HG03025 (cell line): Measurements from ENCODE around the gene OSBPL3.
A peak's percentile ranks its signal among the peaks of the same experiment; 100 is the strongest.

ENCODE experiments used
- ATAC-seq: cut with Tn5 transposase; IDR thresholded peaks from one replicate; pipeline ENCODE4 v1.9.1; 2021; ENCODE audit warnings: mild to moderate bottlenecking, moderate library complexity; ENCODE audit not compliant: unreplicated experiment, low FRiP score

The OSBPL3 gene

DNA sequence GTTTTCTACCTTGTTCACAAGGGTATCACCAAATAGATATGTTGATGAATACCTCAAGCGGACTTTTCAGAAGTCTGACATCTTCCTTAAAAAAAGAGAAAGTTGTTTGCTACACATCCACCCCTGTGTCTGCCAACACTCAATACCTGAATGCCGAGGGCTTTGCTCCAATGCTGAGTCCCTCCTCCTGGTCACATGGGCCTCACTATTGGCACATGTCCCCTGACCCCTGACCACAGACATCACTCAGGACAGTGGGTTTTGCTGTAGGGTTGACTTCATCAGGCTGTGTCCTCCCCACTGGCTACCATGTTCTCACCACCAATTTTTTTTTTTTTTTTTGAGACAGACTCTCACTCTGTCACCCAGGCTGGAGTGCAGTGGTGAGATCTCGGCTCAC lies 76.4 kb downstream of the OSBPL3 start:
- ATAC-seq, result no peak

DNA sequence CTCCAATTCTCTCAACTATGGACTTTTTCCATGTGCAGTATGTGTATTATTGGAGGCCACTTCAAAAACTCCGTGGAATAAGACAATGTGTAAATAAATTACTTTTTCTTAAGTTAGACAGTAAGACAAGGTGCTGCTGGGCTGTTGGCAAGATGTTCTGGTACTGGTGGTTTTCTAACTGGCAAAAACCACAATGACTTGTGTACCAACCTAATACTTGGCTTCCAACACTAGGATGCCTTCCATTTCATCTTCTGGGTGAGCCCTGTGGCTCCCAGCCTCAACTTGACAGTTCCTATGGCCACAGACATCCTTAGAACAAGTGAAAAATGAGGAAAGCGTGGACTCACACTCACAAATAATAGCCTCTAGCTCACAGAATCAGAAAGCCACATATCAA lies 77.0 kb downstream of the OSBPL3 start:
- no peak for ATAC-seq

DNA sequence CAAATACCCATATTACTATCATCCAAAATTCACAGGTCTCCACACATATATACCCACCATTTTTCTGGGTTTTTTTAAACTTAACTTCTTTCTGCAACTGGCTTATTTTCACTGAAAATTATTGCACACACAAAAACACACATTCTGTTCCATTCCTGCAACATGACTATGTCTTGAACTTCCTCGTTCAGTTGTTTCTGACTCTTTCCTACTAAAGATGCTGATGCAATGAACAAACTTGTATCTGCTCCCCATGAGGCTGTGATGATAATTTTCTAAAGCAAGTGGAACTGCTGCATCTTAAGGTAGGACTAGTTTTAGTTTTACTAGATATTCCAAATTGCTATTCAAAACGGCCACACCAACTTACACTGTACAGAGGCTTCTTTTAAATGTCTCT lies 77.7 kb downstream of the OSBPL3 start:
- no peak for ATAC-seq

DNA sequence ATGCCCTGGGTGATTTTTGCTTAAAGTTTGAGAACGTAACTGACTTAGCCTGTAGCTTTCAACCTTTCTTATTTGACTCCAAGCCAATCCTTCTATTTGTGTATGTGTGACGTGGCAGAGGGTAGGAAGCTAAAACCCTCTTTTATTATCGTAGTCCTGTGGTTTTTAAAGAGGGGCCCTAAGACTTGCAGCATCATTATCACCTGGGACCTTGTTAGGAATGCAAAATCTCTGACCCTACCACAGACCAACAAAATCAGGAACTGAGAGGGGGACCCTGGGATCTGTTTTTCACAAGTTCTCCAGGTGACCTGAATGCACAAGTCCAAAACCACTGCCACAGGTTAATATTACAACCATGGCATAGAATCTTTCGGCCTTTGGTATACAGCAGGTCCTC lies 80.1 kb downstream of the OSBPL3 start:
- no peak for ATAC-seq

DNA sequence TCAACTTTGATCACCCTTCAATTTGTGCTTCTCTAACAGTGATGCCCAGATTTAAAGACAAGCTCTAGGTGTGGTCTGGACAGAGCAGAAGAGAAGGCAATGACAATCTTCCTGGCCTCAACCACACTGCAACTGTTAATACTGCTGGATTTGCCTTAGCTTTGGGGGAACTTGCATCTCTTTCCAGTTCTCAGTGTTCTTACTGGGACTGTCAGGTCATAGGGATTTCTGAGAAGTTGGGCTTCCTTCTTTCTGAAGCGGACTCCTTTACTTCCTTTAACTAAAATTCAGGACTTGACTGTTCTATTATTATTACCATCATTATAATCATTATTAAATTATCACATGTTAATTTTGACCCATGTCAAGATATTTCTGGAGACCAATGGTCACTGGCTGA lies 80.8 kb downstream of the OSBPL3 start:
- no peak for ATAC-seq

DNA sequence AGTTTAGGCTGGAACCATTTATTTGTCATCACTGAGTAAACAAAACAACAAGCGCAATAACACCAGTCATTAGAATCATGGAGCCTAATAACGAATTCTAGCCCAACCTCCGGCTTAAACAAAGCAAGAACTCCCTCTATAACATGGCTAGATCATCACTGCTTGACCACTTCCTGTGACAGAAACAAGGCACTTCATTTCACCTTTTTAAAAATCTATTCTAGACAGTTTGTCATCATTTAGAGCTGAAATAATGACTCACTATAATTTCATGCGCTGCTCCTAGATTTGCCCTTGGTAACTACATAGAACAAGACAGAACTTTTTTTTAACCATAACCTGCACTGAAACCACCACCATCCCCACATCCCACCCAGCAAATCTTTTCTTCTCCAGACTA lies 81.3 kb downstream of the OSBPL3 start:
- no peak for ATAC-seq

DNA sequence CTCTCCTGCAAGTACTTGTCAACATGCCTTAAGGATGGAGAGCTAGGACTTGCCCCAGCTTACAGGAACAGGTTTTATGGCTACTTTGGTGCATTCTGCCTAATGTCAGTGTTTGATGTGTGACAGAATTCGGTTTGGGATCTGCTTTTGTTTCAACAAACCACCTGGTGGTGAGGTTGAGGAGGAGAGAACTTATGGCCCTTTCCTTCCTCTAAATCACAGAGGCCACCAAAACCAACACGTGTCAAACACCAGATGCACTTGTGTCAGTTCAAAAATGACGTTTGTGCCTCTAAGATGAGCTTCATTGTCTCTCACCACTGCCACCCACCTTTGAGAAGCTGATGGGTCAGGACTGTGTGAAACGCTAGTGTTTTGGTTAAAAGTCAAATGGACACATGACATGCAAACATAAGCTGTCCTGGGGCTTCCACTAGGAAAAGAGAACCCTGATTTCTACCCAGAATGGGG lies 83.9 kb downstream of the OSBPL3 start:
- ATAC-seq, result peak; percentile 73

DNA sequence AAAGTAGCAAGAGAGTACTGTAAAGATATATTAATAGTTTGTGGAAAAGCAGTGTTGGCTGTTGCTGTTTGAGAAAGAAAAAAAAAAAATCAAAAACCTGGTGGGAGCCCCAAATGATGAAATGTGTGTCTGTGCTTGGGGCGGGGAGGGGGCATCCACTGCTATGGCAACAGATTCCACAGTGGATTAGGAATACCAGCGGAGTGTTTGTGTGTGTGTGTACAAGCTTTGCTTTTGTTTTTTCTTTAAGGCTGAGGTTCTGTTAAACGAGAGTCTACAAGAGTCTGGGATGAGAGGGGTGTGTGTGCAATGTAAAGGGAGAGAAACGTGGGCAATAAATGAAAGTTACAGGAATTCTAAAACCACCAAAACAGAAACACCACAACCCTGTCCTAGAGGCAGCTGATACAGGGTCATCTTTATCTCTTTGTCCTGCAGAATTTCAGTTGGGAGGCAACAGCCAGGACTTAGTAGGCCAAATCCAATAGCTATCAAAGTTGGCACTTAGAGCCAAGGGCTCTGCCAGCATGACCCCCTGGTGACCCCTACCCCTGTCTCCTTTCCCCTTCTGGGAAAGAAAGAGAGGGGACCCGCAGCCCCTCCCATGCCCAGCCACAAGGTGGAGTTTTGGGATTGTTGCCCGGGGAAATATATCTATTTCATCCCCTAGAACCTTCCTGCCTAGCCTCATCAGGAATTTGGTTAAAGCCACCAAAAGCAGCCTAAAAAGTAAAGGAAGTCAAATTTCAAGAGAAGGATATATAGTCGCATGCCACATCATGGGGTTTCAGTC lies 85.4 kb downstream of the OSBPL3 start:
- ATAC-seq, result no peak

DNA sequence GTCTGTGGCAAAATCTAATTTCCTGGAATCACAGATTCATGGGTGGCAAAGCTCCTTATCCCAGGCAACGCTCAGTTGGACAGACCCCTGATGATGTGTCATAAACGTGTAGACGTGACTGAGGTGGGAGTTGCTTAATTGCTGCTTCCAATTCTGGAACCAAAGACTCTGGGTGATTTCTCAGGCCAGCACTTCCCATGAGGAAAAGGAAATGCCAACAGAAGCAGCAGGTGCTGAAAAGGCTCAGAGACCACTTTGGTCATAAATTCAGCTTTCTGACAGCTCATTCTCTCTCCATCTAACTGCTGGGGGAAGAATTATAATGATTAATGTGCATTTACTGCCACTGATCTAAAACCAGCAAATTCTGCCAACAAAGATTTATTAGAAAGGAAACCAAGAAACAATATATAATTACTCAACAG lies 88.7 kb downstream of the OSBPL3 start:
- no peak for ATAC-seq

DNA sequence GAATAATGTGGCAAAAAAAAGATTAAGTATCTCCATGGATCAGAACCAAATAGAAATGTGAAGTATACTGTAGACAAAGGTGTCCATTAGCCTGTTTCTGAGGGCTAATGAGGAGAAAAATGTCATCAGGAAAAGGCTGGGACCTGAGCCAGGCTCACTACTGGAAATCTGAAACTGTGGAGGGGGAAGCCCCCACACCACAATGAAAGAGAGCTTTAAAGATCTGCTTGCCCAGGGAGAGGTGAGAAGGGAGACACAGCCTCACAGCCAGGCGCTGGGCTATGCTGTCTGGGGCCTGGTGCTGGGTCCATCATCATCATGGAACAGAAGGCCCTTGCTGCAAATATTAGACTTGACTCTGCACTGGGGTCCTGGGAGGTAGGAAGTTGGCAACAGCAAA lies 90.4 kb downstream of the OSBPL3 start:
- no peak for ATAC-seq

DNA sequence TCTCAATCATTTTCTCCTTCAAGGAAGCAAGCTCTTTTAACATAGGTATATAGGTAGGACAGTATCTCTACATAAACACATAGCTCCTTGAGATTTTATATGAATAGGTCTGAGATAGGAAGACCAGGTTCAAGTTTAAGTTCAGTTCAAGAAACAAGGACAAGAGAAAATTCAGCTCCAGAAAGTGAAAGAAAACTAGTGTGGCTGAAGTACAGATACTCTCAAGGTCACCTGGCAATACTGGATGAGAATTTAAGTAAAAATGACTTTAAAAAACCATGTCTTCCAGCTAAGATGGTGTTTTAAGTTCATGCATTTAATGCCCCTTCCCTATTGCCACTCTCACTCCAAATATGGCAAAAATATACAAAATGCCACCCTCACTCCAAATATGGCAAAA lies 91.3 kb downstream of the OSBPL3 start:
- no peak for ATAC-seq

DNA sequence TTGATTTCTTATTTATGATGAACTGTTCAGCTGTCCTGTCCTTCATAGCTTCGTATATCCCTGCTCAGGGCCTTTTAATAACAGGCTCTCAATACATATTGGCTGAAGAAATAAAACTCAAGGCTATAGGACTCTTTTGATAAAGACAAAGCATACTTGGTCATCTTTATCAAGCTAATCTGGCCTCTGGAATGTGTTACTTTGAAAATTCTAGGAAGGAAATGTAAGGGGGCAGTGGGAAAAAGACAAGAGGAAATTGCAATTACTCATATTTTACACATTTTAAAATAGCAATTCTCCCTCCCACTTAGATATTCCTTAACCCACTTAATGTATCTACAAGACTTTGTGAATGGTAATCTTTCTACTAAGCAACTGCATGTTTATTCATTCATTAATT lies 94.3 kb downstream of the OSBPL3 start:
- no peak for ATAC-seq

DNA sequence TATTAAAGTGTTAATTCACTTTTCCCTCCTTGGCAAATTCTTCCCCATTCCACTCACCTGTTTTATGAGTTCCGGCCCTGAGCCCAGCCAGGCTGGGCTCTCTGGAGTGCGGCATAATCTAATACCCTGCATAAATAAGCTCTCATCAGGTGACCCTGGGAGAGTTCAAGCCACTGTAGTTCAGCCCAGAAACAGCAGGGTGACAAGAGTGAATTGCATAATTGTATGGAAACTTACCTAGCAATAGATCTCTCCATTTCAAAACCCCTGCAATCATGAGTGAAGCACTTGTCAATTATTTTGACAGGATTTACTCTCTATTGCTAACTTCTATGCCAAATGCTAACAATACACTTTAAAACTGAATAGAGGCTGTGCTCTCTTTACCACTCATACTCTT lies 94.7 kb downstream of the OSBPL3 start:
- ATAC-seq, result no peak

DNA sequence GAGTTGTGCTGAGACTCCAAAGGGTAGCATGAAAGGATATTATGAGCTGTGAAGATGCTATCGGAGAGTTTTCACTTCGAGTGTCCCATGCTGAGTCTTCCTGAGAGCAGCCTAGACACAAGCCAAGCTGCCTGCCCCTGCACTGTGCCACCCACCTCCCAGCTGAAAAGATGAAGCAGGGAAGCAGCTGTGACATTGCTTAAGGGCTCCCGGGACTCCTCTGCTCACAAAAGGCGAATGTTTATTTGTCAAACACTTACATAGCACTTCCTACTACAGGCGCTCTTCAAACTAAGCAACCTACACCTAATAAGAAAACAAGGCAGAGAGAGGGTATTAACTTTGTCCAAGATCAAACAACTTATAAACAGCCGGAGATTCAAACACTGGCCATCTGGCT lies 95.6 kb downstream of the OSBPL3 start:
- no peak for ATAC-seq

DNA sequence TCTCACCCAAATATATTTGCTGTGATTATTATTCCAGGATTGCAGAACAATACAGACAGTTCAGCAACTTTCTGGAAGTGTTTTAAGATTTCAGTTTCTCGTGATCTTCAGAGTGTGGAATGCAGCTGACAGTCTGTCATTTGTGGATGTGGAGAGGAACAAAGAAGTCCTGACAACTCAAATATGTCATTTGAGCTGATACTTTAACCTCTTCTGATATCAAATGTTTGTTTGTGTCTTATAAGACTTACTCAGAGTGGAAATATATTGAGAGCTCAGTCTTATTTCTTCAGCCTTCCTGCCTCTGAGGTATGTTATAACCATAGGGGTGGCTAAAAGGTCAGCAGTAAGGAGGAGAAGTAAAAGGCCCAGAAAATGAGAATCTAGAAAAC lies 96.4 kb downstream of the OSBPL3 start:
- no peak for ATAC-seq

DNA sequence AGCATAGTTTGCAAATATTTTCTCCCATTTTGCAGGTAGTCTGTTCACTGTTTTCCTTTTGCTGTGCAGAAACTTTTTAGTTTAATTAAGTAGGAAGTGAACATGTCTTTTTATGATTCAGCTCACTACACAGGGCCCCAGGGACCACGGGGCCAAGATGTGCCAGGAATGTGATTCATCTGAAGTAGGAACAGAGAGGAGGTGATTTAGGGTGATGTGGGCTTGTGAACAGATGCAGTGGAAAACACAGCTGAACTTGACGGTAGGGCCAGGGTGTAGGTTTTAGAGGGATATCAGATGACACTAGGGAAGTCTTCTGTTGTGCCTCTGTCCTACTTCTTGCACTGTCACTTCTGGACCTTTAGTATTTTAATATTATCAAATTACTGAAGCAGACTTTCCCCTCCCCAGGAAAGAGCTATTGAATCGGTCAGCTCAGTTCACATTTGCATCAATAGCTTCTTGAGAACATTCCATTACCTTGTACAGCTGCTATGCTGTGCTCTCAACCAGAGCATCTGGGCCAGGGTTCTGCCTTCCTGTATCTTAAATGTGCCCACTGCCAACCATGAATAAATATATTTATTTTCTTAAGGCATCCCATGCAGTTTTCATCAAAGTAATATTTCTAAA lies 96.9 kb downstream of the OSBPL3 start:
- ATAC-seq, result no peak

DNA sequence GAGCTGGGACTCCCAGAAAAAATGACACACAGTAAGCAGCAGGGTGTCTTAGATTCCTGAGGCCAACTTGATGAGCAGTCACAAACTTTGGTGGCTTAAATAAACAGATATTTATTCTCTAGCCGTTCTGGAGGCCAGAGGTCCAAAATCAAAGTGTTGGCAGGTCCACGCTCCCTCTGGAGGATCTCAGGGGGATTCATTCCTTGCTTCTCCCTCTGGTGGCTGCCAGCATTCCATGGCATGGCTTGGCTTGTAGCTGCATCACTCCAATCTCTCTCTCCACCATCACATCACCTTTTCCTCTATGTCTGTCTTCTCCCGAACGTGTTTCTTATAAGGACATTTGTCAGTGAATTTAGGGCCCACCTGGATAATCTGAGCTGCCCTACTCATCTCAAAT lies 98.4 kb downstream of the OSBPL3 start:
- no peak for ATAC-seq

DNA sequence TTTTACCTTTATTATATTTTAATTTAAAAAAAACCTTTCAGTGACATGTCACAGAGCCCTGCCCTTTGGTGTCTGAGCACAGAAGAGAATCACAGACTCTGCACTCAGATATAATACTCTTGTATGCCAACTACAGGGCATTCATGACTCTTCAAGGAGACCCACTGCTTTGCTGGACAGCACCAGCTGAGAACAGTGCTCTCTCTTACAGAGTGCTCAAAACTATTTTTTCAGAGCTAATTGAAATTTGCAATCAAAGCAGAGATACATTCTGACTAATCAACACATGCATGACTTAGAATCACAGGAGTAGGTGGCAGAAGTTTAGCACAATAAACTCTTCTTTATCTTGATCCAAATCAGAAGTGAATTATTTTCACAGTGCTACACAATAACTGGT lies 99.1 kb downstream of the OSBPL3 start:
- ATAC-seq, result no peak

DNA sequence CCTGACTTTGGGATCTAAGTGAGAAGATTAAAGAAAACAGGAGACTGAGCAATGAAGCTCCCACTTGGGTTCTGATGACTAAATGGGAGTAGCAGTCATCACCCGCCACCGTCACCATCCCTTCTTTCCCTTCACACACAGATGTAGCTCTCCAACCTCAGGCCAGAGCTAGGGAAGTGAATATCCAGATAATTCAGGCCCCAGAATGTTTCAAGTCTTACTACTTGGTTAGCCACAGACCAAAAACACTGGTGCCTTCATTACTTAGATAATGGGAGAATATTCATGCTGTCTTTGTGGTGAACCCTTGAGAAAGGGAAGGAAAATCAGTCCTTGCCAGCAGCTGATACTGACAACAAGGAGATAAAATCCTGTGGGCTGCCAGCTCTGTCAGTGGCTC lies 100.7 kb downstream of the OSBPL3 start:
- no peak for ATAC-seq

DNA sequence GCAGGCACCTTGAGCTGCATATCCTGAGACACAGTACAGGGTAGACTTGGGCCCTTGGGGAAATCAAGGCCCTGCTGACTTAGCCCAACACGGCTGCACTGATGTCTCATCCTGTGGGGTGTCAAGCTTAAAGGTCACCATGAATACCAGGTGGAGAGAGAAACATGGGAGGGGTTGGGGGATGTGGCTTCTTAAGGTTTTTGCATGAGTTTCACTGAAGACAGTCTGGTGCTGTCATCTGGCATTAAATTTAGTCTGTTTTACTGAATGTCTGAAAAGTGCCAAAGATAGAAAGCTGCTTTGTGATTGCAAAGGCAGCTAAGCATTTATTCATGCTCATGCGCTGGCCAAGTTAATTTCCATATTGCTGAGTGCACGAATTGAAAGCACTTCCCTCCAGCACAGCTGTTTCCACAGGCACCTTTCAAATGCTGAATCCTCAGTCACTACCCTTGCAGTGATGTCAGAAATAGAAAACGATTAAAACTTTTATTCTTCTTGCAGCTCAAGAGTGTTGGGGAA lies 102.1 kb downstream of the OSBPL3 start:
- peak; percentile 86 for ATAC-seq

DNA sequence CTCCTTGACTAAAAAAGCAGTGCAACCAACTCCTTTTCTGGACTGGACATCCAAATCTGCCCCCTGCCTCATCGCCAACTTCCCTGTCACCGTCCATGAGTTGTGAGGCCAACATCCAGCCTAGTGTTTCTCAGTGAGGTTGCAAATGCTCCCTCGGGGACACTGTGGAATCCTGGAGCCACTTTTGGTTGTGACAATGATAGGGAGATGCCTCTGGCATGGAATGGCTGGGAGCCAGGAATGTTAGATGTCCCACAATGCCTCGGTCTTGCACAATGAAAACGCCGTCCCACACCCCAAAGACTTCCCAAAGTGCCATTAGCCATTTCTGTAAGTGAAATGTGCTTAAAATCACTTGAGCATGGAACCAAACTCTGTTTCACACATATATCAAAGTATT lies 105.2 kb downstream of the OSBPL3 start:
- no peak for ATAC-seq

DNA sequence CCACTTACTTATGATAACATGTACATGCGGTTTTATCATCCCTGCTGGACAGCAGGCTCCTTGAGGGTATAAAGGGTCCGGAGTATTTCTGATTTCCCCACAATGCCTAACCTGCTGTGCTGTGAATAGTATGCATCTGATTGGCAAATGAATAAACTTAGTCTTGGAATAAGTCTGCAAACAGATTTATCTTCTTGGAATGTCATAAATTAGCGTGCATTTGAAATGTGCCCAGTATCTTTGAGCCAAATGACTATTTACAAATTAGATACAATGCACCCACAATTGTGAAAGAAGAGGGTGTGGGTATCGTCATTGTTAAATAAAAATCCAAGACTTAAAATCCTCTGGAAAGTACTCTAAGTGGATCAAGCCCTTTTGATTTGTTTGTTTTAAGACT lies 106.0 kb downstream of the OSBPL3 start:
- no peak for ATAC-seq
